Endometrial microvascular endothelial cells (primary cell): ENCODE measurements around the gene ST6GALNAC3. TPM values are rescaled to one million over a fixed set of nuclear protein-coding genes. Genes with fewer than 3 reads are reported as not detected.

Experiments used
- in situ Hi-C: cut with HindIII; loops from 2 replicates; pipeline ENCODE4 v1.10.0; 2017; ENCODE audit warnings: low sequenced_read_pairs, low pct_unique_long_range_greater_than_20kb; ENCODE audit errors: inconsistent ontology term
- total RNA-seq: library from RNA; depleted of rRNA; stranded (reverse); fragments of >200 nt; gene quantifications from one replicate; pipeline ENCODE4 v1.2.3, GENCODE V29; 2015; ENCODE audit errors: inconsistent ontology term

The ST6GALNAC3 gene
- total RNA-seq, 1 donor from 2014 or later, result 29.7 TPM

- in situ Hi-C loops, result no loop called here
Measured at GRCh38 chr1:76669624-76670315, 595.2 kb downstream of the ST6GALNAC3 start.

- in situ Hi-C loops, result no loop called here
Measured at GRCh38 chr1:76674689-76675210, 600.2 kb downstream of the ST6GALNAC3 start.

- in situ Hi-C loops, result no loop called here
Measured at GRCh38 chr1:76677416-76678405, 603.2 kb downstream of the ST6GALNAC3 start.

- in situ Hi-C loops, result no loop called here
Measured at GRCh38 chr1:76679534-76680152, 605.1 kb downstream of the ST6GALNAC3 start.

- in situ Hi-C loops, result no loop called here
Measured at GRCh38 chr1:76680651-76681050, 606.1 kb downstream of the ST6GALNAC3 start.

GRCh38 chr1:76682138-76682537 is 607.6 kb downstream of the ST6GALNAC3 start:
- in situ Hi-C loops, result no loop called here

Other genes starting within 250 kb of the ST6GALNAC3 start
- gene ASB17, start 142.3 kb upstream of the ST6GALNAC3 start, total RNA-seq, result not detected